Measurements from ENCODE around the gene UXT. TPM values are rescaled to one million over a fixed set of nuclear protein-coding genes. Genes with fewer than 3 reads are reported as not detected.

Gene UXT
- total RNA-seq, 2 experiments from 2014 or later, result 188 to 197 TPM

DNA sequence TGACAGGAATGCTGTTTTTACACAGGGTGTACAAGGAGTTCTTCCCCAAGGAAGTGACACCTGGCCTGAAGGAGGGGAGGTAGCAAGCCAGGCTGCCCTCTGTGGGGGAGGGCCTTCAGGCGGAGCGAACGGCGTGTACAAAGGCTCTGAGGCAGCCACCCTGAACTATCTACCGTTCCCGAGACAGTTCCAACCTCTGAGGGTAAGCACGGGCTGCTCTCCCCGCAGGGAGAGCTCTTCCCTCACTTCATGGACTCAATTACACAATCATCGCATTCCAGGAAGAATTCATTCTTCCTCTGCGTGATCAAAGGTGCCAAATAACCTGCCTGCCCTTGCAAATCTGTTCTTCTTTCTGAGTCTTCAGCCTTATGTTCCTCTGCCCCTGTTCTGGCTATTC, 13.4 kb downstream of the UXT start:
- Histone ChIP-seq H3K27me3 (ENCODE audit: control insufficient read depth in 1 of 2, insufficient read depth in 2 of 2, low read length in 2 of 2) (no peaks in the 10 kb centered on the region), H3K4me1 (ENCODE audit: insufficient read depth, low read length) (peaks cover 25% of the 10 kb centered on the region), H3K9me3 (ENCODE audit: control insufficient read depth in 1 of 2, insufficient read depth in 1 of 2, low read length in 2 of 2) (no peaks in the 10 kb centered on the region), H3K27ac (ENCODE audit: low read depth in 1 of 2, low read length in 2 of 2) (no peak overlapping the region), H3K36me3 (ENCODE audit: insufficient read depth, low read length) (peaks cover 23% of the 10 kb centered on the region), H3K4me3 (ENCODE audit: low read length) (no peak overlapping the region)
- intact Hi-C loops (cut with DNase I, micrococcal nuclease), result loop anchor here in 1 of 2 experiments (2.0 to 10.0 kb wide), 4 partner anchors 83 to 453 kb away; partner anchors contain the start of gene UBA1
- no peak for DNase-seq
- ChIA-PET POLR2A (no interaction called here), CTCF (interaction anchor here (1.1 kb wide), 1 partner anchor 15 kb away, joined by 3 read pairs; no protein-coding TSS in a partner anchor)
- Mint-ChIP-seq H3K27me3 (no peaks in the 10 kb centered on the region), H3K4me3 (no peak overlapping the region), H3K4me1 (ENCODE audit: low read depth) (peaks cover 45% of the 10 kb centered on the region), H3K36me3 (ENCODE audit: low read depth) (peaks cover 67% of the 10 kb centered on the region), H3K27ac (no peak overlapping the region), H3K9me3 (no peaks in the 10 kb centered on the region)
- TF ChIP-seq, protein P1, sequence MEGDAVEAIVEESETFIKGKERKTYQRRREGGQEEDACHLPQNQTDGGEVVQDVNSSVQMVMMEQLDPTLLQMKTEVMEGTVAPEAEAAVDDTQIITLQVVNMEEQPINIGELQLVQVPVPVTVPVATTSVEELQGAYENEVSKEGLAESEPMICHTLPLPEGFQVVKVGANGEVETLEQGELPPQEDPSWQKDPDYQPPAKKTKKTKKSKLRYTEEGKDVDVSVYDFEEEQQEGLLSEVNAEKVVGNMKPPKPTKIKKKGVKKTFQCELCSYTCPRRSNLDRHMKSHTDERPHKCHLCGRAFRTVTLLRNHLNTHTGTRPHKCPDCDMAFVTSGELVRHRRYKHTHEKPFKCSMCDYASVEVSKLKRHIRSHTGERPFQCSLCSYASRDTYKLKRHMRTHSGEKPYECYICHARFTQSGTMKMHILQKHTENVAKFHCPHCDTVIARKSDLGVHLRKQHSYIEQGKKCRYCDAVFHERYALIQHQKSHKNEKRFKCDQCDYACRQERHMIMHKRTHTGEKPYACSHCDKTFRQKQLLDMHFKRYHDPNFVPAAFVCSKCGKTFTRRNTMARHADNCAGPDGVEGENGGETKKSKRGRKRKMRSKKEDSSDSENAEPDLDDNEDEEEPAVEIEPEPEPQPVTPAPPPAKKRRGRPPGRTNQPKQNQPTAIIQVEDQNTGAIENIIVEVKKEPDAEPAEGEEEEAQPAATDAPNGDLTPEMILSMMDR (IDR thresholded peaks at IDR 0.05), result no peak
- no peak for ATAC-seq (ENCODE audit: poor library complexity)

DNA sequence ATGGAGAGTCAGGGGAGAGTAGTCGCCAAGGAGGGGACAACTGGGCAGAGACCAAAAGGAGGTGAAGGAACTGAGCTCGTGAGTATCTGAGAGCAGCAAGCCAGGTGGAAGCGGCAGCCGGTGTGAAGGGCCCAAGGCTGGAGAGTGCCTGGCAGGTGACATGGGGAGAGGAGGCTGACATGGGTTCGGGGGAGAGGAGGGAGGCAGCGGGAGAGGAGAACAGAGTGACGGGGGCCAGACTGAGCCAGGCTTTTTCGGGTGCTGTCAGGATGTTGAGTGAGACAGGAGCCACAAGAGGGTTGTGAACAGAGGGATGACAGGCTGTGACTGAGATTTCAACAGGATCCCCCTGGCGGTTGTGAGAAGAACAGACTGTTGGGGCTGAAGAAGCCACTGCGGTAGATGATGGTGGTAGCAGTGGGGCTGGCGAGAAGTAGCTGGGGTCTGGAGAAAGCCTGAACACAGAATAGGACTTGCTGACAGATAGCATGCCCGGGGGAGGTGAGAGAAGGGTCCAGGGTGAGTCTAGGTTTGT, 14.4 kb downstream of the UXT start:
- Histone ChIP-seq H3K4me1 (ENCODE audit: insufficient read depth, low read length) (peaks cover 25% of the 10 kb centered on the region), H3K4me3 (ENCODE audit: low read length) (no peak overlapping the region), H3K9me3 (ENCODE audit: control insufficient read depth in 1 of 2, insufficient read depth in 1 of 2, low read length in 2 of 2) (no peaks in the 10 kb centered on the region), H3K27me3 (ENCODE audit: control insufficient read depth in 1 of 2, insufficient read depth in 2 of 2, low read length in 2 of 2) (no peaks in the 10 kb centered on the region), H3K36me3 (ENCODE audit: insufficient read depth, low read length) (peaks cover 32% of the 10 kb centered on the region), H3K27ac (ENCODE audit: low read depth in 1 of 2, low read length in 2 of 2) (no peak overlapping the region)
- no peak overlapping the region for H3K4me3 Mint-ChIP-seq
- peaks cover 44% of the 10 kb centered on the region for H3K4me1 Mint-ChIP-seq (ENCODE audit: low read depth)
- TF ChIP-seq, protein P1 (IDR thresholded peaks at IDR 0.05), result no peak
- DNase-seq (peak in 3 of 14 experiments; percentile 24 to 48 (median 37)), ATAC-seq (ENCODE audit: poor library complexity) (peak; percentile 61)
- H3K36me3 Mint-ChIP-seq (ENCODE audit: low read depth), result peaks cover 74% of the 10 kb centered on the region
- no peaks in the 10 kb centered on the region for H3K27me3 Mint-ChIP-seq
- H3K27ac Mint-ChIP-seq, result peak overlapping the region; percentile 49
- ChIA-PET POLR2A (interaction anchor here (1.0 to 1.9 kb wide), 3 partner anchors 21 to 454 kb away, joined by 3 to 6 read pairs (median 4); no protein-coding TSS in a partner anchor), CTCF (interaction anchor here (1.0 to 1.2 kb wide), 3 partner anchors 14 to 31 kb away, joined by 3 read pairs; no protein-coding TSS in a partner anchor)
- no peaks in the 10 kb centered on the region for H3K9me3 Mint-ChIP-seq
- intact Hi-C loops (cut with DNase I, micrococcal nuclease), result loop anchor here in 1 of 2 experiments (2.0 to 10.0 kb wide), 4 partner anchors 82 to 452 kb away; partner anchors contain the start of gene UBA1

DNA sequence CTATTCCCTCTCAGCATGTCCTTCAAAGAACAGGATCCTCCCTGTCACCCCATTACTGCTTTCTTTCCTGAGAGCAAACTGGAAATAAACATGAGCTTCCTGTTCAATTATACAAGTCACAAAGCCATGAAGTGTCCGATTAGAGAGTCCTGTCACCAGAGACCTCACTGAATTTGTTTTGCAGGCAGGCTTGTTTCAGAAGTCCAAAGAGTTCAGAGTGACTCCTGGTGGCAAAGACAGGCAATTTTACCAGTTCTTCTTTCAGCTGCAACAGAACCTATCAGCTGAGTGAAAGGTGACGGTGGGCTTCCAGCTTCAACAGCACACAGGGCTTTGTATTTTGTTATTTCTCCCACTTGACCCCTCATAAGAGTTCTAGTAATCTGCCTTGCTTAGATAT, 15.1 kb downstream of the UXT start:
- Histone ChIP-seq H3K4me1 (ENCODE audit: insufficient read depth, low read length) (peaks cover 18% of the 10 kb centered on the region), H3K4me3 (ENCODE audit: low read length) (no peak overlapping the region), H3K27me3 (ENCODE audit: control insufficient read depth in 1 of 2, insufficient read depth in 2 of 2, low read length in 2 of 2) (no peaks in the 10 kb centered on the region), H3K27ac (ENCODE audit: low read depth in 1 of 2, low read length in 2 of 2) (no peak overlapping the region), H3K36me3 (ENCODE audit: insufficient read depth, low read length) (peaks cover 38% of the 10 kb centered on the region), H3K9me3 (ENCODE audit: control insufficient read depth in 1 of 2, insufficient read depth in 1 of 2, low read length in 2 of 2) (no peaks in the 10 kb centered on the region)
- POLR2A ChIA-PET, result interaction anchor here (1.0 to 1.9 kb wide), 3 partner anchors 20 to 453 kb away, joined by 3 to 6 read pairs (median 4); no protein-coding TSS in a partner anchor
- H3K9me3 Mint-ChIP-seq, result no peaks in the 10 kb centered on the region
- CTCF ChIA-PET, result interaction anchor here (1.0 to 1.2 kb wide), 2 partner anchors 15 to 30 kb away, joined by 3 read pairs; no protein-coding TSS in a partner anchor
- H3K27ac Mint-ChIP-seq, result no peak overlapping the region
- H3K27me3 Mint-ChIP-seq, result no peaks in the 10 kb centered on the region
- no peak for ATAC-seq (ENCODE audit: poor library complexity)
- DNase-seq, result peak in 2 of 14 experiments; percentile 42 to 43
- TF ChIP-seq, protein P1 (IDR thresholded peaks at IDR 0.05), result no peak
- H3K4me3 Mint-ChIP-seq, result no peak overlapping the region
- peaks cover 74% of the 10 kb centered on the region for H3K36me3 Mint-ChIP-seq (ENCODE audit: low read depth)
- H3K4me1 Mint-ChIP-seq (ENCODE audit: low read depth), result peaks cover 37% of the 10 kb centered on the region
- intact Hi-C loops (cut with DNase I, micrococcal nuclease), result loop anchor here in 1 of 2 experiments (2.0 to 10.0 kb wide), 2 partner anchors 81 to 259 kb away; no protein-coding TSS in a partner anchor

Measured in CD4-positive, alpha-beta T cell (primary cell).